GM18868 (cell line): ENCODE measurements around the gene SRRM3.
A peak's percentile ranks its signal among the peaks of the same experiment; 100 is the strongest.
"Not testable (repeated sequence)": the region's sequence is repeated elsewhere in the genome, so short reads cannot be mapped to it uniquely, and the experiment has no call there.

ENCODE experiments used
- ATAC-seq: cut with Tn5 transposase; IDR thresholded peaks from one replicate; pipeline ENCODE4 v1.9.1; 2021; ENCODE audit warnings: mild to moderate bottlenecking, moderate library complexity; ENCODE audit not compliant: unreplicated experiment

SRRM3 gene

DNA sequence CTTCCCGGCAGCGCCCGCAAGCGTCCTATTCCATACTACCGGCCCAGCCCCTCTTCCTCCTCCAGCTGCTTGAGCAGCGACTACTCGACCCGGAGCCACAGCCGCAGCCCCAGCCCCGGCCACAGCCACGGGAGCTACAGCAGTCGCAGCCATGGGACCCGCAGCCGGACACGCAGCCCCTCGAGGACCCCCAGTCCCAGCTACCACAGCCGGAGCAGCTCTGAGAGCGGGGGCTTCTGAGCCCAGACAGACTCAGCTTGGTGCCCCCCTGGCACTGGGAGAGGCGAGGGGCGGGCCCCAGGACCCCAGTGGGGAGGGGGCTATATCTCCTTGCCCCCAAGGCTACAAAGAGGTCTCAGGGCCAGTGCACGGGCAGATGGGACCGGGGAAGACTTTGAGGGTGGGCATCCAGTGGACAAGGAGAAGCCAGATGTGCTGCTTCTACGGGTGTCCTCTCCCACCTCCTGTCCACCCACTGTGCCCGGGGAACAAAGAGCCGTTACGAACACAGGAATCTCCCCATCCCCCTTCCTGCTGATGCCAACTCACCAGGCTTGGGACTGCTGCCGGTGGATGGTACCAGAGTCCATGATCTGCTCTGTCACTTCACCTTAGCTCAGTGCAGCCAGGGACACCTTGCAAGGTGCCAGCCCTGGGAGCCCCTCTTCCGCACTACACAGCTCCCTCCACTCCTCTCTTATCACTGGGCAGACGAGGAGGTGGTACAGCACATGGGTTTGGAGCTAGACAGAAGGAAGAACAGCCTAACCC, 84.1 kb downstream of the SRRM3 start:
- ATAC-seq: no peak

DNA sequence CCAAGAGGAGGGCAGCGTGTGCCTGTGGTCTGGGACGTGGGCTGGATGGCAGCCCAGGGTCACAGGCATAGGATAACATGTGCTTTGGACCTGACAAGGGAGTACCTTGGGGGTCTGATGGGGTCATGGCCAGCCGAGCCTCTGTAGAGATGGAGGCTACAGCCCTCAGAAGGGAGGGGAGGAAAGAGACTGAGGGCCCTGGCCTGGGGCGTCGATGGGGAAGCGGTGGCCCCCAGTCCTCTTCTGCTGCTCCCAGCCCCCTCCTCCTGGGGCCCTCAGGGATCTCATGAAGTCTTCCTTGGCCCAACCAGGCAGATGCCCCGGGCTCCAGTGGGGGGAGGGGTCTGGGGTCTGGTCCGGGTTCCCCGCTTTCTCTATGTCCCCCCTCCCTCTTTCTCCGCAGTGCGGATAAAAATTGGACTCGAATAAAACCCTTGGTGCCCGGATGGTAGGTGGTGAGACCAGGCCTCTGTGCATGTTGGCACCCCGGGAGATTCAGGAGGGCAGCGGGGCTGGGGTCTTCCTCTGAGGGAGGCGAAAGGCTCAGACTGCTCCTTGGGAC, 85.2 kb downstream of the SRRM3 start:
- ATAC-seq: no peak

DNA sequence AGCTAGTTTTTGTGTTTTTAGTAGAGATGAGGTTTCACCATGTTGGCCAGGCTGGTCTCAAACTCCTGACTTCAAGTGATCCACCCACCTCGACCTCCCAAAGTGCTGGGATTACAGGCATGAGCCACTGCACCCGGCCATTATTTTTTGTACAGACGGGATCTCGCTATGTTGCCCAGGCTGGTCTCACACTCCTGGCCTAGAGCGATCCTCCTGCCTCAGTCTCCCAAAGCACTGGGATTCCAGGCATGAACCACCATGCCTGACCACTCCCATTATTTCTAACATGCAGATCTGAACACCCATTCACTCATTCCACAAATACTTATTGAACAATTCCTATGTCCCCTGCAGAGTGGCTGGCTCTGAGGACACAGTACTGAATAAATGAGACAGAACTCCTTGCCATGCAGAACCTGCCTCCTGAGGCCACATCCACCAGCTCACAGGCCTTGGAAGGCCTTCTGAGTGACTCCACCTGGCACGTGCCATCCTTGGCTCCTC, 89.2 kb downstream of the SRRM3 start:
- not testable (repeated sequence) for ATAC-seq

DNA sequence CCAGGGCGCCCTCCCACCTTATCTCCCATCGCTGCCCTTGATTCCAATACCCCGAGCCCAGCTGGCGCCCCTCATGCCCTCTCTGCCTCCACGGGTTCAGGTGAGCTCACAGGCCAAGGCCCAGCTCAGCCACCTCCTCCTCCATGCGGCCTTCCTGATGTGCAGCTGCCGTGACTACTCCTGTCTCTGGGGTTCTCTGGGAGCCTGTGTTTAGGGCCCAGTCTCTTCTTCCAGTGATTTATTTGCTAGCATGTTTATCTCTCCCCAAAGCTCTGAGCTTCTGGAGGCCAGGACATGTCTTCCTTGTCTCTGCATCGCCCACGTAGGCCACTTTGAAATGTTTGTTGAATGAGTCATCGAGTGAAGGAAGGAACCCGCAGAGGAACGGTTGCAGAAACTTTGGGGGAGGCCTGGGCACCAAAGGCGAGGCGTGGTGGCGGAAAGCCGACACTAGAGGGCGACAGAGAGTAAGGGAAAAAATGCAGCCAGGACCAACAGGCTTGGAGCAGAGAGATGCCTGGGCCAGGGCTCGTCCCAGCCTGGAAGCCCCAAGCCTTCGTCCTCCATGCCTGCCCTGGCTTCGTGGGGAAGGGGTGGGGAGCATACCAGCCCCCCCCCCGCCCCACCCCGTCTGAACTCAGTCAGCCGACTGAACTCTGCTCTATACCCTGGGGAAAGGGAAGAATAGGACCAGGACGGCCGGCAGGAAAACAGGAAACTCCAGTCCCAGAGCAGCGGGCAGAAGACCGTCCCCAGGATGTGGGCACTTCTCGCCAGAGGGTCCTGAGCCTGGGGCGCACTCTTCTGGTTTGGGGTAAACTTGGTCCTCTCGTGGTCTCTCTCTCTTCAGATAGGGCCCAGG, 89.9 kb downstream of the SRRM3 start:
- peak; percentile 84 for ATAC-seq

DNA sequence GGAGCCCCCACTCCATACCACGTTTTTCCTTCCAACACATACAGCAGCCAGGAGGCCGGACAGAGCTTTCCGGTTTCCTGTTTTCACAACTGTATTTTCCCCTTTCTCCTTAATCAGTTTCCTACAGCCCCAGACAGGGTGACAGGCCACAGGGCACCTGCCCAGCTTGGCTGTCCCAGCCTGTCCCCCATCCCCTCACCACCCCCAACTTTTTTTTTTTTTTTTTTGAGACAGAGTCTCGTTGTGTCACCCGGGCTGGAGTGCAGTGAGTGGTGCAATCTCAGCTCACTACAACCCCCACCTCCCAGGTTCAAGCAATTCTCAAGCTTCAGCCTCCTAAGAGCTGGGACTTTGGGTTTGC, 90.5 kb downstream of the SRRM3 start:
- no peak for ATAC-seq

DNA sequence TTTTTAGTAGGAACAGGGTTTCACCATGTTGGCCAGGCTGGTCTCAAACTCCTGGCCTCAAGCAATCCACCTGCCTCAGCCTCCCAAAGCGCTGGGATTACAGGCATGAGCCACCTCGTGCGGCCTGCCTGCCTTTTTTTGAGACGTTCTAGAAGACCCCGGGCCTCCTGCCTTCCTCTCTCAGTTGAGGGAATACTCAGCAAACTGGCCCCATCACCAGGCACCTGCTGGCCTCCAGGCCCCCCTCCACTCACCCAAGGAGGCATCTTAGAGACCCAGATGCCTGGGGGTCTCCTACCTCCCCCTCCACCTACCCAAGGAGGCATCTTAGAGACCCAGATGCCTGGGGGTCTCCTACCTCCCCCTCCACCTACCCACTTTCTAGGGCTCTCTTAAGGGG, 91.2 kb downstream of the SRRM3 start:
- ATAC-seq: not testable (repeated sequence)

DNA sequence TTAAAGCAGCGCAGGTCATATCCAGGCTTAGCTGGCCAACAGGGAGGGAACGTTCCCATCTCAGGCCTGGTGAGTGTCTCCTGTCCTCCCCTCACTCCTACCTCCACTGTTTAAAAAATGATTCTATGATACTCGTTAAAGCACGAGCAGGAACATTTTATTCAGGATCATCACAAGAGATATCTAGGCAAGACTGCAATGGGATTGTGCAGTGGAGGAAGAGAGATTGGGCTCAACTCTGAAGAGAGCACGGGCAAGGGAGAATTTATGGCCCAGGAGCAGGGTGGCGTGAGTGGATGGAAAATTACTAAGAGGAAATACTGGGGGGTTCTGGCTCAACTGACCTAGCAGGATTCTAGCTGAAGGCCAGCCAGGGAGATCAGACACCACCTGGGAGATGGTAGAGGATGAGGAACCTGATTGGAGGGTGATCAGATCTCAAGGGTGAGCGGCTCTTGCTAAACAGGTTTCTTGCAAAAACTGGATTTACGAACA, 91.8 kb downstream of the SRRM3 start:
- ATAC-seq: no peak

DNA sequence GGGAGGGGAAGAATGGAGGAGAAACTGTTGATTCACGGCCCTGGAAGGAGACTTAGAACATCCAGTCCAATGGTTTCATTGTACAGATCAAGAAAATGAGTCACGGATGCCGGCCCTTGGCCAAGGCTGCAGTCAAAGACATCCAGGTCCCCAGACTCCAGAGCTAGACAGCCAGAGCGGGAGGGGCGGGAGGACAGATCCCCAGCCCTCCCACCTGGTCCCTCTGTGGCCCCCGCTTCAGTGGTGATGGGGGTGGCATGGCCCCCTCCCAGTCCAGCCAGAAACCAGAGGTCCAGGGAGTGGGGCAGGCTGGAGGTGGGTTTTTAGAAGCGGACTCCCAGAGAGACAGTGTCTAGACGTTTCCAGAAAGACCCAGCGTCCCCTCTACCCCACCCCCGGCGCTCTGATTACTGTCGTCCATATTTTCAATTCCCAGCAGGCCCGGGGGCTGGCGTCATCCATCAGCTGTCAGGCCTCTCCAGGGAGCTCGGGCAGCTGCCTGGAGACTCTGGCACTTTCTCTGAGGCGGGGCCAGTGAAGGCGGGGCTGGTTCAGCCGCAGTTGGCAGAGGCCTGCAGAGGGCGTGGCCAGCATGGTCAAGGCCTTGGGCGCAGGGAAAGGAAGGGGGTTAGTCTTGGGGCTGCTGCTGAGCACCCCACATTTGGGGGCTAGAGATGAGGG, 92.8 kb downstream of the SRRM3 start:
- peak; percentile 42 for ATAC-seq

DNA sequence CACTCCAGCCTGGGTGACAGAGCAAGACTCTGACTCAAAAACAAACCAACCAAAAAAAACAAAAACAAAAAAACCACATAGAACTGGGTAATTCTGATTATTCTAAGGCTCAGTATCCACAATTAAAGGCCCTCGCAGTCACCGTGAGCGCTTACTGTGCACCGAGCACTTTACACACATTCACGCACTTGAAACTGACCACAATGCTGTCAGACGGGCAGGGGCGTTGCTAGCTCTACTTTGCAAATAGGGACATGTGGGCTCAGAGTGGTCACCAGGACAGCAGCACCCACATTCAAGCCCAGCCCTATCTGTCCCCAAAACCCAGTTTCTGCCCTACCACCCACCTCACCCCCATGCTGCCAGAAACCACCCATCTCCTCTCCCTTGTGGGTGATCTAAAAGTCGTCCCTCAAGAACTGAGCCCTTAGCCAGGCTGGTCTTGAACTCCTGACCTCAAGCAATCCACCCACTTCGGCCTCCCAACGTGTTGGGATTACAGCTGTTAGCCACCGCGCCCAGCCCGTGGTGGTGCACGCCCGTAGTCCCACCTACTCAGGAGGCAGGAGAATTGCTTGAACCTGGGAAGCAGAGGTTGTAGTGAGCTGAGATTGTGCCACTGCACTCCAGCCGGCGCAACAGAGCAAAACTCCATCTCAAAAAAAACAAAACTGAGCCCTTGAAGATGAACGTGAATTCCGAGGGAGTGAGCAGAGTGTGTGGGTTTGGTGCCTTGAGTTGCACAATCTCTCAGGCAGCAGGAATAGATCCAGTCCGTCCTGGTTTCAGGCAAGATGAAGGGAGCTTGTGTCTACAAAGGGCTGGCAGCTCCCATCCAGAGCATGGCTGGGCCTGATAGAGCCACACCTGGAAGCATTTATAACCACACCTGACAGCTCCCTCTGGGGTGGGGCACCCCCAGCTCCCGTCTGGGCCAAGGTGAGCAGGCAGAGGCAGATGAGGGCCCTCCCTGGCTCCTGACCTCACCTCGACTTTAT, 95.3 kb downstream of the SRRM3 start:
- ATAC-seq: no peak

DNA sequence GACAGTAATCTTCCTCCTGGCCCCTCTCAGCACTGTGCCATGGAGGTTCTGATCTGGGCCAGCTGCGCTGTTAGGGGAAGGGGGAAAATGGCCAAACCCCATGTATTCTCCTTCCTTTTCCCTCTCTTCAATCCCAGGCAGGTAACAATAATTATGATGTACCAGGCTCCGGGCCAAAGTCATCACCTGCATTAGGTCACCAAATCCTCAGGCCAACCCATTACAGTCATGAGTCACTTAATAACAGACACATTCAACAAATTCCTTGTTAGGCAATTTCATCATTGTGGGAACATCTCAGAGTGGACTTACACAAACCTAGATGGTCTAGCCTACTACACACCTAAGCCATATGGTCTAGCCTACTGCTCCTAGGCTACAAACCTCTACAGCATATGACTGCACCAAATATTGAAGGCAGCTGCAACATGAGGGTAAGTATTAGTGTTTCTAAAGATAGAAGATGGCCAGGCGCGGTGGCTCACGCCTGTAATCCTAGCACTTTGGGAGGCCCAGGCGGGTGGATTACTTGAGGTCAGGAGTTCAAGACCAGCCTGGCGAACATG, 98.6 kb downstream of the SRRM3 start:
- ATAC-seq: no peak

DNA sequence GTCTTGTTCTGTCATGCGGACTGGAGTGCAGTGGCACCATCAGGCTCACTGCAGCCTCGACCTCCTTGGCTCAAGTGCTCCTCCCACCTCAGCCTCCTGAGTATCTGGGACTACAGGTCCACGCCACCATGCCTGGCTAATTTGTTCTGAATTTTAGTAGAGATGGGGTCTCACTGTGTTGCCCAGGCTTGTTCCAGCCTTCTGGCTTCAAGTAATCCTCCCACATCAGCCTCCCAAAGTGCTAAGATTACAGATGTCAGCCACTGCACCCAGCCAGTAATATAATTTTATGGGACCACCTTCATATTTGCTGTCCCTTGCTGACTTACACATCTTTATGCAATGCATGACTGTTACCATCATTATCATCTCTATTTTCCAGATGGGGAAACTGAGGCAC, 99.3 kb downstream of the SRRM3 start:
- no peak for ATAC-seq

DNA sequence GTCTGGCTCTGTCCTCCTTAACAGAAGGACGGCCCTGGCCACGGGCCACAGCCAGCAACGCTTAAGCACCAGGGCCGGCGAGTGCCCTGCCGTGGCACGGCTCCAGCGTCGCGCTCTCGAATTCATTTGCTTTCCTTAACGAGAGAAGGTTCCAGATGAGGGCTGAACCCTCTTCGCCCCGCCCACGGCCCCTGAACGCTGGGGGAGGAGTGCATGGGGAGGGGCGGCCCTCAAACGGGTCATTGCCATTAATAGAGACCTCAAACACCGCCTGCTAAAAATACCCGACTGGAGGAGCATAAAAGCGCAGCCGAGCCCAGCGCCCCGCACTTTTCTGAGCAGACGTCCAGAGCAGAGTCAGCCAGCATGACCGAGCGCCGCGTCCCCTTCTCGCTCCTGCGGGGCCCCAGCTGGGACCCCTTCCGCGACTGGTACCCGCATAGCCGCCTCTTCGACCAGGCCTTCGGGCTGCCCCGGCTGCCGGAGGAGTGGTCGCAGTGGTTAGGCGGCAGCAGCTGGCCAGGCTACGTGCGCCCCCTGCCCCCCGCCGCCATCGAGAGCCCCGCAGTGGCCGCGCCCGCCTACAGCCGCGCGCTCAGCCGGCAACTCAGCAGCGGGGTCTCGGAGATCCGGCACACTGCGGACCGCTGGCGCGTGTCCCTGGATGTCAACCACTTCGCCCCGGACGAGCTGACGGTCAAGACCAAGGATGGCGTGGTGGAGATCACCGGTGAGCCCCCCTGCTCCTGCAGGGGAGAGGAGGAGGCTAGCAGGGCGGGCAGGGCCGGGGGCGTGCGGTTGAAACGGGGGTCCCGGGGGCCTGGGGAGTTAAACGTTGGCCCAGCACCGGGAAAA, 100.9 kb downstream of the SRRM3 start, which contains the start of gene HSPB1:
Gene HSPB1 (plus strand): TSS at position 327 of the 855 bp plus-strand sequence. CDS start 40 bp downstream, at position 367.
- ATAC-seq: peak; percentile 69

DNA sequence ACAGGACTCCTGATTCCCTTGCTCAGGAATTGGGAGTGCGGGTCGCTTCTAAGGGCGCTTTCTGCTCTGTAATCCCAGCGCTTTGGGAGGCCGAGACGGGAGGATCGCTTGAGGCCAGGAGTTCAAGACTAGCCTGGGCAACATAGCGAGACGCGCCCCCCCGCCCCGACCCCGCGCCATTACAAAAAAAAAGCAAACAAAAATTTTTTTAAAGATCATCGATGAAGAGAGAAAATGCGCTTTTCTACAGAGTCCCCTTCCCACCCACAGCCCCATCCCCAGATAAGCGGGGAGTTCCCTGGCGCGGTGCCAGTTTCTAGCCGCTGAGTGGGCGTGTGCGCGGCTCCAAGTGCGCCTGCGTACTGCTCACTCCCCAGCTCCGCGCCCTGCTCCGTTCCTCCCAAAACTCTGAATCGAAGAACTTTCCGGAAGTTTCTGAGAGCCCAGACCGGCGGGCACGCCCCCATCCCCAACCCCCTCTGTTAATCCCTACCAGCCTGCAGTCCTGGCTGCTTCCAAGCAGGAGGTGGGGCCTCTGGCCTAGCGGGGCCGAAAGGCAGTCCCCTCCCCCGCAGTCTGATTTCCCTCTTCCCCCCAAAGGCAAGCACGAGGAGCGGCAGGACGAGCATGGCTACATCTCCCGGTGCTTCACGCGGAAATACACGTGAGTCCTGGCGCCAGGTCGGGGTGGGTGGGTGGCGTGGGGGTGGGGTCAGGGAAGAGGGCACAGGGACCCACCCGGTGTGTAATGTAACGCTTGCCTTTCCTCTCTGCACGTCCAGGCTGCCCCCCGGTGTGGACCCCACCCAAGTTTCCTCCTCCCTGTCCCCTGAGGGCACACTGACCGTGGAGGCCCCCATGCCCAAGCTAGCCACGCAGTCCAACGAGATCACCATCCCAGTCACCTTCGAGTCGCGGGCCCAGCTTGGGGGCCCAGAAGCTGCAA, 101.8 kb downstream of the SRRM3 start:
- ATAC-seq: no peak

DNA sequence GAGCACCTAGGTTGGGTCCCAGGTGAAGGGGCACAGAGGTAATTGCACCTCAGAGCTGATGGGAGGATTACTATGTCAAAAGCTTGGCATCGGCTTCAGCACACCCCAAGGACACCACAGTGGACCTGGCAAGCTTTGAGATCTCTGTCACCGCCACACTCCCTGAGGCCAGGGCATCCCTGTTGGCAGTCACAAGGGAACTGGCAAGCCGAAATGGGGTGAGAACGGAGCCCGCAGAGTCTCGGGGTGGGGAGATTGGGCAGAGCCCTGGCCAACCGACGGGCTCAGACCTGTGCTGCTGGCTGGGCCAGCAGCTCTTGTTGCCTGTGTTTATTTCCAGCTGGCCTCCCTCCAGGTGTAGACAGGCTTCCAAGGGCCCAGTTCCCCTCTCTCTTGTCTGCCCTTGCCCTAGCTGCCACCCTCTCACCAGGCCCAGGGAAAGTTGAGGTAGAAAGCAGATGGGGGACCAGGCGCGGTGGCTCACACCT, 103.2 kb downstream of the SRRM3 start:
- ATAC-seq: no peak

DNA sequence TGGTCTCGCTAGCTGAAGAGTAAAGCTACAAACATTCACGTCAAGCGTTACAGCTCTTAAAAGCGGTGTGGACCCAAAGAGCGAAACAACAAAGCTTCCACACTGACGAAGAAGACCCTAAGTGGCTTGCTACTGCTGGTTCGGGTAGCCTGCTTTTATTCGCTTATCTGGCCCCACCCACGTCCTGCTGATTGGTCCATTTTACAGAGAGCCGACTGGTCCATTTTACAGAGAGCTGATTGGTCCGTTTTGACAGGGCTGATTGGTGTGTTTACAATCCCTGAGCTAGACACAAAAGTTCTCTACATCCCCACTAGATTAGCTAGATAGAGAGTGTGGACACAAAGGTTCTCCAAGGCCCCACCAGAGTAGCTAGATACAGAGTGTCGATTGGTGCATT, 107.2 kb downstream of the SRRM3 start:
- ATAC-seq: not testable (repeated sequence)

DNA sequence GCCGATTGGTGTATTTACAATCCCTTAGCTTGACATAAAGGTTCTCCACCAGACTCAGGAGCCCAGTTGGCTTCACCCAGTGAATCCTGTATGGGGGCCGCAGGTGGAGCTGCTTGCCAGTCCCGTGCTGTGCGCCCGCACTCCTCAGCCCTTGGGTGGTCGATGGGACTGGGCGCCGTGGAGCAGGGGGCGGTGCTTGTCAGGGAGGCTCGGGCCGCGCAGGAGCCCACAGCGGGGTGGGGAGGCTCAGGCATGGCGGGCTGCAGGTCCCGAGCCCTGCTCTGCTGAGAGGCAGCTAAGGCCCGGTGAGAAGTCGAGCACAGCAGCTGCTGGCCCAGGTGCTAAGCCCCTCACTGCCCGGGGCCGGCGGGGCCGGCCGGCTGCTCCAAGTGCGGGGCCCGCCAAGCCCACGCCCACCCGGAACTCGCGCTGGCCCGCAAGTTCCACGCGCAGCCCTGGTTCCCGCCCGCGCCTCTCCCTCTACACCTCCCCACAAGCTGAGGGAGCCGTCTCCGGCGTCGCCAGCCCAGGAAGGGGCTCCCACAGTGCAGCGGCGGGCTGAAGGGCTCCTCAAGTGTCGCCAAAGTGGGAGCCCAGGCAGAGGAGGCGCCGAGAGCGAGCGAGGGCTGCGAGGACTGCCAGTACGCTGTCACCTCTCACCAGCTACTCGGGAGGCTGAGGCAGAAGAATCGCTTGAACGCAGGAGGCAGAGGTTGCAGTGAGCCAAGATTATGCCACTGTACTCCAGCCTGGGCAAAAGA, 107.8 kb downstream of the SRRM3 start:
- ATAC-seq: not testable (repeated sequence)
